Osteoblast (primary cell): Measurements from ENCODE around the gene SLC9A1. TPM values are rescaled to one million over a fixed set of nuclear protein-coding genes. Genes with fewer than 3 reads are reported as not detected.
"Not testable (repeated sequence)": the region's sequence is repeated elsewhere in the genome, so short reads cannot be mapped to it uniquely, and the experiment has no call there.

Experiments
- DNase-seq: peaks from one replicate; pipeline ENCODE4 v3.0.0; 2011; ENCODE audit warnings: low spot score, mixed read lengths; ENCODE audit not compliant: insufficient read length; ENCODE audit errors: missing footprints
- H2AFZ ChIP-seq: 2 replicates; pipeline ENCODE4 v1.6.0; 2011; ENCODE audit warnings: mild to moderate bottlenecking, low read length
- H3K27ac ChIP-seq: 2 replicates; pipeline ENCODE4 v1.5.1; 2011; ENCODE audit warnings: mild to moderate bottlenecking, low read depth, low read length, moderate library complexity
- H3K27me3 ChIP-seq: 2 replicates; pipeline ENCODE4 v1.6.0; 2012; ENCODE audit warnings: mild to moderate bottlenecking, control low read depth, inconsistent platforms, low read length, moderate library complexity; ENCODE audit not compliant: insufficient read depth
- H3K36me3 ChIP-seq: 2 replicates; pipeline ENCODE4 v1.5.1; 2011; ENCODE audit warnings: mild to moderate bottlenecking, low read length, control low read depth, moderate library complexity; ENCODE audit not compliant: insufficient read depth
- H3K4me1 ChIP-seq: 2 replicates; pipeline ENCODE4 v1.5.1; 2011; ENCODE audit warnings: mild to moderate bottlenecking, low read length, control low read depth, moderate library complexity; ENCODE audit not compliant: insufficient read depth
- H3K4me2 ChIP-seq: 2 replicates; pipeline ENCODE4 v1.6.0; 2011; ENCODE audit warnings: mild to moderate bottlenecking, low read length; ENCODE audit not compliant: insufficient read depth
- H3K4me3 ChIP-seq: fragments of 200-600 bp; sonication (generic); 3 replicates; pipeline ENCODE4 v1.5.1; 2012; ENCODE audit warnings: mild to moderate bottlenecking, low read length, inconsistent platforms; ENCODE audit not compliant: insufficient read depth
- H3K79me2 ChIP-seq: 2 replicates; pipeline ENCODE4 v1.6.0; 2012; ENCODE audit warnings: mild to moderate bottlenecking, low read length, control low read depth, inconsistent platforms; ENCODE audit not compliant: insufficient read depth
- H3K9me3 ChIP-seq: 2 replicates; pipeline ENCODE4 v1.5.1; 2011; ENCODE audit warnings: low read depth, low read length, control low read depth
- H4K20me1 ChIP-seq: 2 replicates; pipeline ENCODE4 v1.6.0; 2012; ENCODE audit warnings: mild to moderate bottlenecking, low read length, control low read depth; ENCODE audit not compliant: insufficient read depth
- CTCF ChIP-seq: IDR thresholded peaks from 2 replicates; pipeline ENCODE4 v1.5.1; 2011; ENCODE audit warnings: mild to moderate bottlenecking, low read depth, low read length, moderate library complexity; ENCODE audit errors: extremely low read depth
- total RNA-seq: library from RNA; depleted of rRNA; stranded (reverse); fragments of >200 nt; gene quantifications from 2 replicates; pipeline ENCODE4 v1.2.3, GENCODE V29; 2012

The SLC9A1 gene
- total RNA-seq, 1 donor, result 7.6 TPM

- H3K9me3 ChIP-seq, result no peaks in the 10 kb centered on the region
- peaks cover 44% of the 10 kb centered on the region for H3K79me2 ChIP-seq
- no peak overlapping the region for H2AFZ ChIP-seq
- no peak for TF ChIP-seq CTCF
- H3K36me3 ChIP-seq, result peaks cover 3% of the 10 kb centered on the region
- no peaks in the 10 kb centered on the region for H3K4me1 ChIP-seq
- no peak overlapping the region for H3K27ac ChIP-seq
- H4K20me1 ChIP-seq, result peaks cover 8% of the 10 kb centered on the region
- DNase-seq, result no peak
- H3K4me2 ChIP-seq, result no peak overlapping the region
- no peaks in the 10 kb centered on the region for H3K27me3 ChIP-seq
- H3K4me3 ChIP-seq, result no peak overlapping the region
These were observed 24.1 kb downstream of the SLC9A1 start for GRCh38 chr1:27130798-27131197.

- Histone ChIP-seq H3K4me1 (no peaks in the 10 kb centered on the region), H3K36me3 (no peaks in the 10 kb centered on the region), H2AFZ (no peak overlapping the region), H4K20me1 (peaks cover 5% of the 10 kb centered on the region), H3K4me2 (no peak overlapping the region), H3K79me2 (peaks cover 45% of the 10 kb centered on the region), H3K4me3 (no peak overlapping the region), H3K9me3 (no peaks in the 10 kb centered on the region), H3K27me3 (no peaks in the 10 kb centered on the region), H3K27ac (no peak overlapping the region)
- TF ChIP-seq CTCF, result no peak
- DNase-seq, result no peak
These were observed 25.7 kb downstream of the SLC9A1 start for GRCh38 chr1:27129225-27129624.

GRCh38 chr1:27127419-27127818 lies 27.5 kb downstream of the SLC9A1 start:
- Histone ChIP-seq H3K79me2 (peaks cover 43% of the 10 kb centered on the region), H3K27ac (no peak overlapping the region), H3K4me3 (no peak overlapping the region), H3K27me3 (no peaks in the 10 kb centered on the region), H3K4me2 (no peak overlapping the region), H3K4me1 (peaks cover 5% of the 10 kb centered on the region), H3K36me3 (no peaks in the 10 kb centered on the region), H2AFZ (no peak overlapping the region), H4K20me1 (peaks cover 6% of the 10 kb centered on the region), H3K9me3 (no peaks in the 10 kb centered on the region)
- no peak for DNase-seq
- TF ChIP-seq CTCF, result no peak

GRCh38 chr1:27126391-27126790 lies 28.5 kb downstream of the SLC9A1 start:
- H3K27me3 ChIP-seq, result no peaks in the 10 kb centered on the region
- no peak overlapping the region for H3K27ac ChIP-seq
- no peak overlapping the region for H3K4me2 ChIP-seq
- H2AFZ ChIP-seq, result no peak overlapping the region
- no peaks in the 10 kb centered on the region for H3K36me3 ChIP-seq
- H3K4me3 ChIP-seq, result no peak overlapping the region
- peaks cover 47% of the 10 kb centered on the region for H3K79me2 ChIP-seq
- no peak for TF ChIP-seq CTCF
- no peaks in the 10 kb centered on the region for H3K9me3 ChIP-seq
- DNase-seq, result no peak
- peaks cover 7% of the 10 kb centered on the region for H4K20me1 ChIP-seq
- peaks cover 10% of the 10 kb centered on the region for H3K4me1 ChIP-seq

- H3K27me3 ChIP-seq, H3K36me3 ChIP-seq, H3K27ac ChIP-seq, H2AFZ ChIP-seq, H3K4me3 ChIP-seq, H3K4me2 ChIP-seq, H4K20me1 ChIP-seq, H3K9me3 ChIP-seq, DNase-seq: not testable (repeated sequence)
- H3K4me1 ChIP-seq, result peaks cover 11% of the 10 kb centered on the region
- peaks cover 48% of the 10 kb centered on the region for H3K79me2 ChIP-seq
These were observed 29.8 kb downstream of the SLC9A1 start for GRCh38 chr1:27125125-27125524.
